Transverse colon (tissue), 3 donors: ENCODE measurements around the gene DDX60.
"Not testable (repeated sequence)": the region's sequence is repeated elsewhere in the genome, so short reads cannot be mapped to it uniquely, and the experiment has no call there.

ENCODE experiments used
- CTCF ChIP-seq, 5 experiments: fragments of 200-600 bp in 3 of 5; fragments of 450-650 bp in 2 of 5; sonication (generic) in 3 of 5; IDR thresholded peaks; 1 replicate in 2 of 5; 2 replicates in 3 of 5; pipeline ENCODE4 v1.5.1; 2016 to 2017; ENCODE audit warnings: antibody characterized with exemption in 5 of 5, inconsistent platforms in 3 of 5, mild to moderate bottlenecking in 2 of 5, moderate library complexity in 1 of 5
- EP300 ChIP-seq: sonication (generic); formaldehyde crosslinking; IDR thresholded peaks from one replicate; pipeline ENCODE4 v1.6.1; 2017; ENCODE audit warnings: antibody characterized with exemption, low read depth

- TF ChIP-seq CTCF (IDR thresholded peaks at IDR 0.05); EP300: not testable (repeated sequence)
Observed at GRCh38 chr4:168213511-168213910, 105.0 kb downstream of the DDX60 start.
